Esophagus squamous epithelium (tissue), 4 donors: Measurements from ENCODE around the gene PARVA.

Source experiments
- CTCF ChIP-seq, 6 experiments: fragments of 450-650 bp in 4 of 6; fragments of 200-600 bp in 2 of 6; sonication (generic) in 2 of 6; IDR thresholded peaks; one replicate each; pipeline ENCODE4 v1.5.1; 2016 to 2019; ENCODE audit warnings: antibody characterized with exemption in 6 of 6, mild to moderate bottlenecking in 4 of 6, moderate library complexity in 4 of 6
- POLR2A ChIP-seq, 4 donors: fragments of 450-650 bp; IDR thresholded peaks; one replicate each; pipeline ENCODE4 v1.6.1; 2017; ENCODE audit warnings: antibody characterized with exemption in 4 of 4, mild to moderate bottlenecking in 4 of 4, moderate library complexity in 3 of 4

GRCh38 chr11:12448131-12448939 lies 71.0 kb downstream of the PARVA start:
- no peak for TF ChIP-seq POLR2A (IDR thresholded peaks at IDR 0.05)
- TF ChIP-seq CTCF (IDR thresholded peaks at IDR 0.05), result no peak
